H9 (cell line): ENCODE data around the gene DARS1. TPM values are rescaled to one million over a fixed set of nuclear protein-coding genes. Genes with fewer than 3 reads are reported as not detected.

Experiments
- DNase-seq: peaks from one replicate; pipeline ENCODE4 v3.0.0-alpha.2; 2017
- H2AFZ ChIP-seq: one replicate; pipeline ENCODE4 v1.6.1; 2013; ENCODE audit warnings: mild to moderate bottlenecking, low read length, control low read depth, moderate library complexity
- H2AK5ac ChIP-seq: 2 replicates; pipeline ENCODE4 v1.6.1; 2013; ENCODE audit warnings: low read length, control low read depth, mixed read lengths; ENCODE audit not compliant: insufficient read length
- H2BK120ac ChIP-seq: one replicate; pipeline ENCODE4 v1.6.1; 2013; ENCODE audit warnings: low read depth, mild to moderate bottlenecking, low read length, control low read depth, inconsistent platforms; ENCODE audit not compliant: poor library complexity, severe bottlenecking
- H2BK12ac ChIP-seq: 2 replicates; pipeline ENCODE4 v1.6.1; 2013; ENCODE audit warnings: low read length, control low read depth, mixed read lengths, low read depth; ENCODE audit not compliant: insufficient read length
- H2BK15ac ChIP-seq: 2 replicates; pipeline ENCODE4 v1.6.1; 2013; ENCODE audit warnings: low read depth, low read length, control low read depth
- H2BK20ac ChIP-seq: one replicate; pipeline ENCODE4 v1.6.1; 2013; ENCODE audit warnings: low read depth, mild to moderate bottlenecking, low read length, control low read depth, inconsistent platforms; ENCODE audit not compliant: poor library complexity, severe bottlenecking
- H2BK5ac ChIP-seq: 2 replicates; pipeline ENCODE4 v1.6.1; 2013; ENCODE audit warnings: low read length, control low read depth, mixed read lengths; ENCODE audit not compliant: insufficient read length
- H3K14ac ChIP-seq: 2 replicates; pipeline ENCODE4 v1.6.1; 2013; ENCODE audit warnings: low read length, control low read depth; ENCODE audit not compliant: insufficient read depth
- H3K18ac ChIP-seq: 2 replicates; pipeline ENCODE4 v1.6.1; 2013; ENCODE audit warnings: low read depth, mild to moderate bottlenecking, mixed read lengths, low read length, control low read depth; ENCODE audit not compliant: insufficient read length
- H3K23ac ChIP-seq: 2 replicates; pipeline ENCODE4 v1.6.1; 2013; ENCODE audit warnings: low read length, control low read depth, mixed read lengths, low read depth; ENCODE audit not compliant: insufficient read length
- H3K23me2 ChIP-seq: 2 replicates; pipeline ENCODE4 v1.6.1; 2013; ENCODE audit warnings: low read depth, mild to moderate bottlenecking, mixed read lengths, low read length, control low read depth; ENCODE audit not compliant: insufficient read length, poor library complexity, severe bottlenecking
- H3K27ac ChIP-seq: 2 replicates; pipeline ENCODE4 v1.5.1; 2013; ENCODE audit warnings: low read length, control low read depth, mixed read lengths, low read depth; ENCODE audit not compliant: insufficient read length
- H3K27me3 ChIP-seq: 2 replicates; pipeline ENCODE4 v1.6.1; 2013; ENCODE audit warnings: low read length, control low read depth, inconsistent platforms; ENCODE audit not compliant: insufficient read depth
- H3K4ac ChIP-seq: 2 replicates; pipeline ENCODE4 v1.6.1; 2013; ENCODE audit warnings: low read depth, mild to moderate bottlenecking, control low read depth, inconsistent platforms, low read length, moderate library complexity
- H3K4me1 ChIP-seq: 2 replicates; pipeline ENCODE4 v1.6.1; 2013; ENCODE audit warnings: low read length, control low read depth, inconsistent platforms; ENCODE audit not compliant: insufficient read depth
- H3K4me2 ChIP-seq: 2 replicates; pipeline ENCODE4 v1.6.1; 2013; ENCODE audit warnings: low read length, control low read depth, mixed read lengths; ENCODE audit not compliant: insufficient read length, insufficient read depth
- H3K56ac ChIP-seq: 2 replicates; pipeline ENCODE4 v1.6.1; 2013; ENCODE audit warnings: low read depth, mild to moderate bottlenecking, mixed read lengths, low read length, control low read depth; ENCODE audit not compliant: insufficient read length
- H3K79me1 ChIP-seq: 2 replicates; pipeline ENCODE4 v1.6.1; 2013; ENCODE audit warnings: low read depth, mild to moderate bottlenecking, moderate library complexity, low read length, control low read depth, inconsistent platforms; ENCODE audit not compliant: insufficient read depth, poor library complexity, severe bottlenecking
- H3K79me2 ChIP-seq: 2 replicates; pipeline ENCODE4 v1.6.1; 2013; ENCODE audit warnings: low read length, control low read depth, inconsistent platforms; ENCODE audit not compliant: insufficient read depth
- H3K9ac ChIP-seq: 2 replicates; pipeline ENCODE4 v1.6.1; 2013; ENCODE audit warnings: low read length, control low read depth, mixed read lengths; ENCODE audit not compliant: insufficient read length; ENCODE audit errors: extremely low read depth
- H3K9me3 ChIP-seq: one replicate; pipeline ENCODE4 v1.6.1; 2013; ENCODE audit warnings: low read depth, low read length, inconsistent platforms; ENCODE audit not compliant: control insufficient read depth
- H3T11ph ChIP-seq: one replicate; pipeline ENCODE4 v1.6.1; 2013; ENCODE audit warnings: mild to moderate bottlenecking, low read length, control low read depth, inconsistent platforms
- H4K20me1 ChIP-seq: one replicate; pipeline ENCODE4 v1.6.1; 2013; ENCODE audit not compliant: control insufficient read depth, insufficient read length, insufficient read depth
- H4K5ac ChIP-seq: 2 replicates; pipeline ENCODE4 v1.6.1; 2013; ENCODE audit warnings: low read depth, mild to moderate bottlenecking, mixed read lengths, low read length, control low read depth; ENCODE audit not compliant: insufficient read length
- H4K8ac ChIP-seq: replicated peaks from 2 replicates; pipeline ENCODE4 v1.6.1; 2013; ENCODE audit warnings: low read length, control low read depth, mixed read lengths, low read depth; ENCODE audit not compliant: insufficient read length
- H4K91ac ChIP-seq: 2 replicates; pipeline ENCODE4 v1.6.1; 2013; ENCODE audit warnings: low read depth, mild to moderate bottlenecking, moderate library complexity, mixed read lengths, low read length, control low read depth; ENCODE audit not compliant: insufficient read length
- H3K27ac Mint-ChIP-seq, 3 experiments: 2 replicates in 2 of 3; 3 replicates in 1 of 3; pipeline ENCODE4 v1.8.0; 2020 to 2021; ENCODE audit warnings: mixed read lengths in 3 of 3, mild to moderate bottlenecking in 1 of 3, moderate library complexity in 1 of 3
- H3K27me3 Mint-ChIP-seq: 2 replicates; pipeline ENCODE4 v1.8.0; 2021; ENCODE audit warnings: low read depth, mild to moderate bottlenecking, moderate library complexity, mixed read lengths
- H3K36me3 Mint-ChIP-seq, 3 experiments: 2 replicates in 2 of 3; 3 replicates in 1 of 3; pipeline ENCODE4 v1.8.0; 2020 to 2021; ENCODE audit warnings: low read depth in 3 of 3, mixed read lengths in 3 of 3; ENCODE audit not compliant: insufficient read depth in 1 of 3
- H3K4me1 Mint-ChIP-seq, 2 experiments: 2 replicates each; pipeline ENCODE4 v1.8.0; 2020; ENCODE audit warnings: mixed read lengths in 2 of 2
- H3K4me3 Mint-ChIP-seq, 2 experiments: 2 replicates in 1 of 2; 3 replicates in 1 of 2; pipeline ENCODE4 v1.8.0; 2020 to 2021; ENCODE audit warnings: mild to moderate bottlenecking in 2 of 2, mixed read lengths in 2 of 2, moderate library complexity in 1 of 2
- H3K9me3 Mint-ChIP-seq, 2 experiments: 2 replicates in 1 of 2; 3 replicates in 1 of 2; pipeline ENCODE4 v1.8.0; 2020; ENCODE audit warnings: mild to moderate bottlenecking in 2 of 2, mixed read lengths in 2 of 2, moderate library complexity in 1 of 2
- CTCF ChIP-seq: fragments of 200-600 bp; sonication (generic); conservative IDR thresholded peaks from 3 replicates; pipeline ENCODE4 v1.8.0; 2021; ENCODE audit warnings: antibody characterized with exemption, mild to moderate bottlenecking
- WGBS: extraction: QIAGEN DNeasy Blood & Tissue Kit; methylation state at CpG from one replicate; pipeline ENCODE4 v1.1.7; 2013; ENCODE audit warnings: missing lambda C conversion rate, low lambda C conversion rate, mixed read lengths; ENCODE audit not compliant: insufficient read length; ENCODE audit errors: extremely low coverage; 5-methylcytosine and 5-hydroxymethylcytosine counted together
- total RNA-seq: library from RNA; stranded (reverse); gene quantifications from 2 replicates; pipeline ENCODE4 v1.2.1, GENCODE V29; 2021

The DARS1 gene
- total RNA-seq, 1 experiment from 2014 or later = 117 TPM

- Histone ChIP-seq H3K4me1 (no peaks in the 10 kb centered on the region; the same call in 1 of the 2 replicates), H3K56ac (no peak overlapping the region), H3K79me1 (no peaks in the 10 kb centered on the region), H2BK12ac (no peak overlapping the region), H3K4me2 (no peak overlapping the region), H2AK5ac (no peak overlapping the region), H3K23me2 (peaks cover 6% of the 10 kb centered on the region), H3K23ac (no peak overlapping the region), H4K5ac (no peak overlapping the region), H3K79me2 (no peaks in the 10 kb centered on the region), H3K9me3 (no peaks in the 10 kb centered on the region), H3K27me3 (no peaks in the 10 kb centered on the region), H3K4ac (no peak overlapping the region), H3K14ac (no peak overlapping the region), H2BK15ac (no peak overlapping the region), H3K27ac (no peak overlapping the region), H2BK120ac (no peak overlapping the region), H3K18ac (no peak overlapping the region), H4K8ac (no peak overlapping the region), H2BK20ac (no peak overlapping the region), H4K20me1 (no peaks in the 10 kb centered on the region), H4K91ac (no peak overlapping the region), H2AFZ (no peak overlapping the region), H3K9ac (no peak overlapping the region), H3T11ph (no peak overlapping the region), H2BK5ac (no peak overlapping the region)
- no peaks in the 10 kb centered on the region for H3K9me3 Mint-ChIP-seq
- peaks cover 22 to 27% of the 10 kb centered on the region in 2 experiments for H3K4me1 Mint-ChIP-seq
- H3K36me3 Mint-ChIP-seq = no peaks in the 10 kb centered on the region
- TF ChIP-seq CTCF = no peak
- no peak overlapping the region for H3K4me3 Mint-ChIP-seq
- DNase-seq = no peak
- WGBS = no CpG with 5 or more reads among the region's 6 CpGs
- H3K27ac Mint-ChIP-seq = no peak overlapping the region
- H3K27me3 Mint-ChIP-seq = peaks cover 2% of the 10 kb centered on the region; the same call in 1 of the 2 replicates
These were observed 43.7 kb upstream of the DARS1 start for GRCh38 chr2:136029149-136029548.
